ENCODE results near the gene WDR13.

DNA sequence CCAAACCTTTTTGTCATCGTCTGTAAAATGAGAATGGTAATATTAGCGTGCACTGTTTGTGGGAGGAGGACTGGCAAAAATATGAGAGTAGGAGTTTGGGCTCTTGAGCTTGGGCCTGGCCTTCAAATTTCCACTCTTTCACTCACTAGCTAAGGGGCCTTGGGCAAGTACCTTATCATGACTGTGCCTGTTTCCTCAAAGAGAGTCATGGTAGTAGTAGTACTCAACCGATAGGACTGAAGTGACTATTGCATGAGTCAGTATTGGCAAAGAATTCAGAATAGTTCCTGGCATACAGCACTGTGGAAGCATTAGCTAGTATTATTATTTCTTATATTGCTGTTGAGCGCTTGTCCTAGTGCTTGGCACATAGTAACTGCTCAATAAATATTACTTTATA, 39.0 kb upstream of the WDR13 start:
- TF ChIP-seq, protein P1, sequence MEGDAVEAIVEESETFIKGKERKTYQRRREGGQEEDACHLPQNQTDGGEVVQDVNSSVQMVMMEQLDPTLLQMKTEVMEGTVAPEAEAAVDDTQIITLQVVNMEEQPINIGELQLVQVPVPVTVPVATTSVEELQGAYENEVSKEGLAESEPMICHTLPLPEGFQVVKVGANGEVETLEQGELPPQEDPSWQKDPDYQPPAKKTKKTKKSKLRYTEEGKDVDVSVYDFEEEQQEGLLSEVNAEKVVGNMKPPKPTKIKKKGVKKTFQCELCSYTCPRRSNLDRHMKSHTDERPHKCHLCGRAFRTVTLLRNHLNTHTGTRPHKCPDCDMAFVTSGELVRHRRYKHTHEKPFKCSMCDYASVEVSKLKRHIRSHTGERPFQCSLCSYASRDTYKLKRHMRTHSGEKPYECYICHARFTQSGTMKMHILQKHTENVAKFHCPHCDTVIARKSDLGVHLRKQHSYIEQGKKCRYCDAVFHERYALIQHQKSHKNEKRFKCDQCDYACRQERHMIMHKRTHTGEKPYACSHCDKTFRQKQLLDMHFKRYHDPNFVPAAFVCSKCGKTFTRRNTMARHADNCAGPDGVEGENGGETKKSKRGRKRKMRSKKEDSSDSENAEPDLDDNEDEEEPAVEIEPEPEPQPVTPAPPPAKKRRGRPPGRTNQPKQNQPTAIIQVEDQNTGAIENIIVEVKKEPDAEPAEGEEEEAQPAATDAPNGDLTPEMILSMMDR (IDR thresholded peaks at IDR 0.05): no peak
- no peak for TF ChIP-seq FOXK1 (CRISPR knock-in tag; IDR thresholded peaks at IDR 0.05)
- TF ChIP-seq FOXJ3 (CRISPR knock-in tag; IDR thresholded peaks at IDR 0.05; ENCODE audit: borderline replicate concordance): no peak
- no peak for TF ChIP-seq SOX15 (CRISPR knock-in tag; IDR thresholded peaks at IDR 0.05)
- TF ChIP-seq, protein P2, sequence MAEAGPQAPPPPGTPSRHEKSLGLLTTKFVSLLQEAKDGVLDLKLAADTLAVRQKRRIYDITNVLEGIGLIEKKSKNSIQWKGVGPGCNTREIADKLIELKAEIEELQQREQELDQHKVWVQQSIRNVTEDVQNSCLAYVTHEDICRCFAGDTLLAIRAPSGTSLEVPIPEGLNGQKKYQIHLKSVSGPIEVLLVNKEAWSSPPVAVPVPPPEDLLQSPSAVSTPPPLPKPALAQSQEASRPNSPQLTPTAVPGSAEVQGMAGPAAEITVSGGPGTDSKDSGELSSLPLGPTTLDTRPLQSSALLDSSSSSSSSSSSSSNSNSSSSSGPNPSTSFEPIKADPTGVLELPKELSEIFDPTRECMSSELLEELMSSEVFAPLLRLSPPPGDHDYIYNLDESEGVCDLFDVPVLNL (CRISPR knock-in tag; IDR thresholded peaks at IDR 0.05; ENCODE audit: borderline replicate concordance, low read depth): no peak
- TF ChIP-seq ZNF138 (CRISPR knock-in tag; conservative IDR thresholded peaks at IDR 0.05): no peak
- TF ChIP-seq, protein P3, sequence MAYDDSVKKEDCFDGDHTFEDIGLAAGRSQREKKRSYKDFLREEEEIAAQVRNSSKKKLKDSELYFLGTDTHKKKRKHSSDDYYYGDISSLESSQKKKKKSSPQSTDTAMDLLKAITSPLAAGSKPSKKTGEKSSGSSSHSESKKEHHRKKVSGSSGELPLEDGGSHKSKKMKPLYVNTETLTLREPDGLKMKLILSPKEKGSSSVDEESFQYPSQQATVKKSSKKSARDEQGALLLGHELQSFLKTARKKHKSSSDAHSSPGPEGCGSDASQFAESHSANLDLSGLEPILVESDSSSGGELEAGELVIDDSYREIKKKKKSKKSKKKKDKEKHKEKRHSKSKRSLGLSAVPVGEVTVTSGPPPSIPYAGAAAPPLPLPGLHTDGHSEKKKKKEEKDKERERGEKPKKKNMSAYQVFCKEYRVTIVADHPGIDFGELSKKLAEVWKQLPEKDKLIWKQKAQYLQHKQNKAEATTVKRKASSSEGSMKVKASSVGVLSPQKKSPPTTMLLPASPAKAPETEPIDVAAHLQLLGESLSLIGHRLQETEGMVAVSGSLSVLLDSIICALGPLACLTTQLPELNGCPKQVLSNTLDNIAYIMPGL (CRISPR knock-in tag; IDR thresholded peaks at IDR 0.05): no peak
- TF ChIP-seq, protein P4, sequence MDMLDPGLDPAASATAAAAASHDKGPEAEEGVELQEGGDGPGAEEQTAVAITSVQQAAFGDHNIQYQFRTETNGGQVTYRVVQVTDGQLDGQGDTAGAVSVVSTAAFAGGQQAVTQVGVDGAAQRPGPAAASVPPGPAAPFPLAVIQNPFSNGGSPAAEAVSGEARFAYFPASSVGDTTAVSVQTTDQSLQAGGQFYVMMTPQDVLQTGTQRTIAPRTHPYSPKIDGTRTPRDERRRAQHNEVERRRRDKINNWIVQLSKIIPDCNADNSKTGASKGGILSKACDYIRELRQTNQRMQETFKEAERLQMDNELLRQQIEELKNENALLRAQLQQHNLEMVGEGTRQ (CRISPR knock-in tag; IDR thresholded peaks at IDR 0.05): no peak
- TF ChIP-seq, protein P5, sequence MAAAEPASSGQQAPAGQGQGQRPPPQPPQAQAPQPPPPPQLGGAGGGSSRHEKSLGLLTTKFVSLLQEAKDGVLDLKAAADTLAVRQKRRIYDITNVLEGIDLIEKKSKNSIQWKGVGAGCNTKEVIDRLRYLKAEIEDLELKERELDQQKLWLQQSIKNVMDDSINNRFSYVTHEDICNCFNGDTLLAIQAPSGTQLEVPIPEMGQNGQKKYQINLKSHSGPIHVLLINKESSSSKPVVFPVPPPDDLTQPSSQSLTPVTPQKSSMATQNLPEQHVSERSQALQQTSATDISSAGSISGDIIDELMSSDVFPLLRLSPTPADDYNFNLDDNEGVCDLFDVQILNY (CRISPR knock-in tag; IDR thresholded peaks at IDR 0.05): no peak
- TF ChIP-seq, protein P6, sequence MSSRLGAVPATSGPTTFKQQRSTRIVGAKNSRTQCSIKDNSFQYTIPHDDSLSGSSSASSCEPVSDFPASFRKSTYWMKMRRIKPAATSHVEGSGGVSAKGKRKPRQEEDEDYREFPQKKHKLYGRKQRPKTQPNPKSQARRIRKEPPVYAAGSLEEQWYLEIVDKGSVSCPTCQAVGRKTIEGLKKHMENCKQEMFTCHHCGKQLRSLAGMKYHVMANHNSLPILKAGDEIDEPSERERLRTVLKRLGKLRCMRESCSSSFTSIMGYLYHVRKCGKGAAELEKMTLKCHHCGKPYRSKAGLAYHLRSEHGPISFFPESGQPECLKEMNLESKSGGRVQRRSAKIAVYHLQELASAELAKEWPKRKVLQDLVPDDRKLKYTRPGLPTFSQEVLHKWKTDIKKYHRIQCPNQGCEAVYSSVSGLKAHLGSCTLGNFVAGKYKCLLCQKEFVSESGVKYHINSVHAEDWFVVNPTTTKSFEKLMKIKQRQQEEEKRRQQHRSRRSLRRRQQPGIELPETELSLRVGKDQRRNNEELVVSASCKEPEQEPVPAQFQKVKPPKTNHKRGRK (CRISPR knock-in tag; IDR thresholded peaks at IDR 0.05; ENCODE audit: borderline replicate concordance): no peak
- TF ChIP-seq ZNF232 (CRISPR knock-in tag; IDR thresholded peaks at IDR 0.05): no peak
- no peak for TF ChIP-seq PRRX2 (CRISPR knock-in tag; IDR thresholded peaks at IDR 0.05)
